Stimulated activated CD4-positive, alpha-beta T cell treated with anti-CD3 and anti-CD28 coated beads, Interleukin-1b, Interleukin-23, amount 100 ng/mL, for 1 hour (primary cell): ENCODE data around the gene UNC5A.

ENCODE experiments used
- DNase-seq, 2 donors: peaks; one replicate each; pipeline ENCODE4 v3.0.0-alpha.2; 2020; ENCODE audit warnings: low read depth in 2 of 2

UNC5A gene

GRCh38 chr5:176800024-176800423 lies 10.3 kb upstream of the UNC5A start:
- DNase-seq, result no peak

- no peak for DNase-seq
These were observed 8.1 kb upstream of the UNC5A start for GRCh38 chr5:176802116-176802784.

- no peak for DNase-seq
These were observed 7.1 kb upstream of the UNC5A start for GRCh38 chr5:176803068-176803942.

GRCh38 chr5:176803943-176804498 lies 6.3 kb upstream of the UNC5A start:
- DNase-seq, result no peak

GRCh38 chr5:176806137-176806536 lies 4.2 kb upstream of the UNC5A start:
- no peak for DNase-seq

- no peak for DNase-seq
These were observed 747 bp upstream of the UNC5A start for GRCh38 chr5:176809544-176810080.

- DNase-seq, result no peak
These were observed 535 bp downstream of the UNC5A start for GRCh38 chr5:176810687-176811501.

- no peak for DNase-seq
These were observed 2.2 kb downstream of the UNC5A start for GRCh38 chr5:176812269-176813259.

GRCh38 chr5:176813587-176814312 lies 3.4 kb downstream of the UNC5A start:
- no peak for DNase-seq

GRCh38 chr5:176814313-176814685 lies 3.9 kb downstream of the UNC5A start:
- DNase-seq, result no peak

GRCh38 chr5:176814836-176815438 lies 4.6 kb downstream of the UNC5A start:
- DNase-seq, result no peak

GRCh38 chr5:176816043-176816745 lies 5.8 kb downstream of the UNC5A start:
- no peak for DNase-seq

- DNase-seq, result no peak
These were observed 6.5 kb downstream of the UNC5A start for GRCh38 chr5:176816791-176817347.

- DNase-seq, result no peak
These were observed 7.0 kb downstream of the UNC5A start for GRCh38 chr5:176817369-176817840.

GRCh38 chr5:176817841-176818377 lies 7.5 kb downstream of the UNC5A start:
- no peak for DNase-seq

- no peak for DNase-seq
These were observed 8.2 kb downstream of the UNC5A start for GRCh38 chr5:176818391-176819098.

- DNase-seq, result no peak
These were observed 9.1 kb downstream of the UNC5A start for GRCh38 chr5:176819476-176819875.
